DND-41 (cell line): ENCODE results near the gene GADD45GIP1.

Experiments used
- CTCF ChIP-seq: IDR thresholded peaks from 2 replicates; pipeline ENCODE4 v1.5.1; 2012; ENCODE audit warnings: borderline replicate concordance, low read length, moderate library complexity, mild to moderate bottlenecking; ENCODE audit not compliant: poor library complexity, severe bottlenecking; ENCODE audit errors: extremely low read depth
- EZH2 ChIP-seq: IDR thresholded peaks from 3 replicates; pipeline ENCODE4 v1.6.1; 2012; ENCODE audit warnings: borderline replicate concordance, low read depth, mild to moderate bottlenecking, moderate library complexity, low read length, inconsistent platforms; ENCODE audit not compliant: severe bottlenecking

GRCh38 chr19:12959481-12959880 is 2.5 kb upstream of the GADD45GIP1 start:
- no peak for TF ChIP-seq CTCF
- TF ChIP-seq EZH2: no peak
